Measurements from ENCODE around the gene AQP3. TPM values are rescaled to one million over a fixed set of nuclear protein-coding genes. Genes with fewer than 3 reads are reported as not detected.
"Not testable (repeated sequence)": the region's sequence is repeated elsewhere in the genome, so short reads cannot be mapped to it uniquely, and the experiment has no call there.

Gene AQP3
- total and polyA plus RNA-seq, 2 experiments from 2014 or later: 0.29 TPM; not detected in 1

DNA sequence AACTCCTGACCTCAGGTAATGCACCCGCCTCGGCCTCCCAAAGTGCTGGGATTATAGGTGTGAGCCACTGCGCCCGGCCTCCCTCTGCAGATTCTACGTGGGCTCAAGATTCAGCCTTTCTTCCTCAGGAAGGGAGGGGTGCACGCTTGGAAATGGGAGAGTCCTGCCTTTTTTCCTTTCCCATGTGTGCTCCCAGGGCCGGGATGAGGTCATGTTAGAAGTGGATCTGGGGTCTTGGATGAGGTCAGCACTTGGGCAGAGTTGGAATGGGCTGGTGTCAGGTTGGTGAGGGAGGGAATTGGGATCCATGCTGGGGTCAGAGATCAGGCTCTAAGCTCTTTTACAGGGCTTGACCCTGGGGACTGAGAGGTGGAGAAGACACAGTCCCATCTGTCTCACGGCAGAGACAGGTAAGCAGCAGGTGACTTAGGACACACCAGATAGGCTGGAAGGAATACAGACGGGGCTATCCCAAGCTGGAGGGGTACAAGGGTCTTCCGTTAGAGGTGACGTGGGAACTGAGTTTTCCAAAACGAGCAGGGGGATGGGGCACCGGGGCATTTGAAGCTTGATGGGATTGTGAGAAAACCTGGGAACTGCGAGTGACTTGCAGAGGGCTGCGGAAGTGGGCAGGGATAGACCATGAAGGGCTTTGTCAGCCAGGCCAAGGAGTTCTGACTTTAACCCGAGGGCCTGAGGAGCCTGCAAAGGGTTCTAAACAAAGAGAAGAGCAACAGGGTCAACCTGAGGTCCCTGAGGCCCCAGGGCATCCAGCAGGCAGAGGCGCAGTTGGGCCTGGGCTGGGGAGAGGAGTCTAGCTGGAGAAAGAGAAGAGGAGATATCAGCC, 43.2 kb downstream of the AQP3 start:
- in situ Hi-C loops (cut with MboI): no loop called here

DNA sequence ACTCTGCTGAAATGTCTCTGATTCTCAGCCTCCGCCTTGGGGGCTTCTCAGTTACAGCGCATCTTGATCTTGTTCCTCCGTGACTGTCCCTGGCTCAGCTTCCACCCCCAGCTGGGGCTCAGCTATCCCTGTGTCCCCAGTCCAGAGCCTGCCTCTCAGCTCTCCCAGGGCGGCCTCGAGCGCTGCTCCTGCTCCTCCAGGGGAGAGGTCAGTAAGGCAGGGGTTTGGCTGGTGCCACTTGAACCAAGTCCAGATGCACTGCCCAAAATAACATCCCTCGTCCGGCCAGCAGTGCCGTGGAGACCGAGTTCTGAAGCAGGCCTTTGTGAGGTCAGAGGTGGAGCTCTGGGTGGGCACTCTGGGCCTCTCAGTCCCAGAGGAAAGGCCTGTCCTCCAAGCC, 45.0 kb downstream of the AQP3 start, which contains the start of gene AQP7:
Gene AQP7, minus strand, starts transcription at position 198 of the 400 bp plus-strand sequence. CDS start 1,306 bp downstream, outside the sequence.
- DNase-seq; H2AFZ ChIP-seq; H3K27me3 ChIP-seq (replicated peaks; ENCODE audit: insufficient read depth); H3F3A ChIP-seq (ENCODE audit: insufficient read depth); in situ Hi-C loops (cut with MboI); H3K9ac ChIP-seq; H3K9me2 ChIP-seq (ENCODE audit: insufficient read depth); H3K4me1 ChIP-seq (ENCODE audit: insufficient read depth); H3K9me3 ChIP-seq (ENCODE audit: low read depth); H3K79me2 ChIP-seq (ENCODE audit: insufficient read depth); H4K20me1 ChIP-seq (ENCODE audit: insufficient read depth); H3K4me2 ChIP-seq (ENCODE audit: unreplicated experiment); H3K4me3 ChIP-seq; H3K27ac ChIP-seq; H3K36me3 ChIP-seq (ENCODE audit: low read depth): not testable (repeated sequence)
- 43 to 52% methylated on average over 9 to 10 of the region's 10 CpGs for WGBS, 2 experiments (ENCODE audit: low coverage in 1 of 2, low lambda C conversion rate in 2 of 2, missing lambda C conversion rate in 2 of 2)

More for the DNA sequence above, 43.2 kb downstream of the AQP3 start:
- H3F3A ChIP-seq (ENCODE audit: insufficient read depth): no peaks in the 10 kb centered on the region
- no peak overlapping the region for H3K4me3 ChIP-seq
- 68 to 74% methylated on average over 17 of the region's 17 CpGs for WGBS, 2 experiments (ENCODE audit: low coverage in 1 of 2, low lambda C conversion rate in 2 of 2, missing lambda C conversion rate in 2 of 2)
- no peak overlapping the region for H3K4me2 ChIP-seq (ENCODE audit: unreplicated experiment)
- H2AFZ ChIP-seq: no peak overlapping the region
- no peaks in the 10 kb centered on the region for H3K36me3 ChIP-seq (ENCODE audit: low read depth)
- H3K9me3 ChIP-seq (ENCODE audit: low read depth): no peaks in the 10 kb centered on the region
- H3K9ac ChIP-seq: no peak overlapping the region
- H3K4me1 ChIP-seq (ENCODE audit: insufficient read depth): no peaks in the 10 kb centered on the region
- no peaks in the 10 kb centered on the region for H3K79me2 ChIP-seq (ENCODE audit: insufficient read depth)
- no peaks in the 10 kb centered on the region for H3K27me3 ChIP-seq (replicated peaks; ENCODE audit: insufficient read depth)
- no peaks in the 10 kb centered on the region for H3K9me2 ChIP-seq (ENCODE audit: insufficient read depth)
- H4K20me1 ChIP-seq (ENCODE audit: insufficient read depth): no peaks in the 10 kb centered on the region
- DNase-seq: no peak
- H3K27ac ChIP-seq: no peak overlapping the region
- no peak for TF ChIP-seq EZH2 (IDR thresholded peaks at IDR 0.05; ENCODE audit: insufficient read depth, poor library complexity, severe bottlenecking)
- TF ChIP-seq EZH2phosphoT487 (IDR thresholded peaks at IDR 0.05; ENCODE audit: insufficient read depth, low read depth): no peak

DNA sequence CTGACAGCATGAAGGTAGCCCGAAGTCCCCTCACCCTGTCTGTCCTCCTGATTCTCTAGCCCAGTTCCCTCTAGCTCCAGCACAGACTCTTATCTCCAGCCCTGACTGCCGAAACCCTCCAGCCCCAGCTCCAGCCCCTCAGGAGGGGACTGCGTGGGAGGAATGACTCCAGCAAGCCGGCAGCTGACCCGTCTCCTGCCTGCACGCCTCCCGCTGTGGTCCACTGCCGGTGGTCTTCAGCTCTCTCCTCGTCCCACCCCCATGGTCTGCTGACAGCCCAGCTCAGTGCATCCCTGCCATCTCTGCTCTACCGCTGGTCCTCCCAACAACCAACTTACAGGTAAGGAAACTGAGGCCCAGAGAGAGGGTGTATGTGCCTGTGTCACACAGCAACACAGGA, 45.6 kb downstream of the AQP3 start:
- H3K36me3 ChIP-seq (ENCODE audit: low read depth); H3F3A ChIP-seq (ENCODE audit: insufficient read depth); H3K4me2 ChIP-seq (ENCODE audit: unreplicated experiment); H3K4me1 ChIP-seq (ENCODE audit: insufficient read depth); H3K79me2 ChIP-seq (ENCODE audit: insufficient read depth); H2AFZ ChIP-seq; H4K20me1 ChIP-seq (ENCODE audit: insufficient read depth); H3K9me3 ChIP-seq (ENCODE audit: low read depth); H3K27me3 ChIP-seq (replicated peaks; ENCODE audit: insufficient read depth); H3K9me2 ChIP-seq (ENCODE audit: insufficient read depth); DNase-seq; H3K4me3 ChIP-seq; in situ Hi-C loops (cut with MboI); H3K27ac ChIP-seq; H3K9ac ChIP-seq: not testable (repeated sequence)
- 58 to 60% methylated on average over 10 of the region's 10 CpGs for WGBS, 2 experiments (ENCODE audit: low coverage in 1 of 2, low lambda C conversion rate in 2 of 2, missing lambda C conversion rate in 2 of 2)

DNA sequence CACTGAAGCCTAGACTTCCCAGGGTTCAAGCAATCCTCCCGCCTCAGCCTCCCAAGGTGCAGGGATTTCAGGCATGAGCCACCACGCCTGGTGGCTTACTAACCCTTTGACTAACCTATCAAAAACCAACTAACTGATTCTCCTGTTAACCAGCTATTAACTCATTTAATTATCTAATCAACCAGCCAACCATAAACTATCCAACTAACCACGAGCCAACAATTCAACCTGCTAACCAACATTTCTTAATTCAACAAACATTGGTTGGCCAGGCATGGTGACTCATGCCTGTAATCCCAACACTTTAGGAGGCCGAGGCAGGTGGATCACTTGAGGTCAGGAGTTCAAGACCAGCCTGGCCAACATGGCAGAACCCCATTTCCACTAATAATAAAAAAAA, 48.3 kb downstream of the AQP3 start:
- H3K36me3 ChIP-seq (ENCODE audit: low read depth); H2AFZ ChIP-seq; H3K27me3 ChIP-seq (replicated peaks; ENCODE audit: insufficient read depth); H3K4me1 ChIP-seq (ENCODE audit: insufficient read depth); H3K4me3 ChIP-seq; H4K20me1 ChIP-seq (ENCODE audit: insufficient read depth); H3K4me2 ChIP-seq (ENCODE audit: unreplicated experiment); H3K9ac ChIP-seq; H3F3A ChIP-seq (ENCODE audit: insufficient read depth); H3K9me2 ChIP-seq (ENCODE audit: insufficient read depth); H3K27ac ChIP-seq; in situ Hi-C loops (cut with MboI); H3K9me3 ChIP-seq (ENCODE audit: low read depth); DNase-seq; H3K79me2 ChIP-seq (ENCODE audit: insufficient read depth): not testable (repeated sequence)
- 66 to 83% methylated on average over 4 of the region's 4 CpGs for WGBS, 2 experiments (ENCODE audit: low coverage in 1 of 2, low lambda C conversion rate in 2 of 2, missing lambda C conversion rate in 2 of 2)

DNA sequence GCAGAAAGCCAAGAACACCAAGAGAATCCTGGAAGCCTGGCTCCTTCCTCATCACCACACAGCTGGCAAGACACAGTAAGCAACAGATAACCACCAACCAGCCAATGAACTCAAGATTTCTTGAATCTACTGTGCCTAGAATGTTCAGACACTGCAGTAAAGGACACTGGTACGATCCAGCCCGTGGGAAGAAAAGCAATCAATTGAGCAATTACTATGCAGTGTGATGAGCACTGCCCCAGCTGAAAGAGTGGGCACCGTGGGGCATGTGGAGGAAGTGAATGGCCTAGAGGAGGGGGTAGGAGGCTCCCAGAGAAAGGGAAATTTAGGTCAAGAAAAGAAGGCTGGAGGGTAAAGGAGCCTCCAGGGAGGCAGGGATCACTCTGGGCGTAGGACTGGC, 49.6 kb downstream of the AQP3 start:
- WGBS, 2 experiments (ENCODE audit: low coverage in 1 of 2, low lambda C conversion rate in 2 of 2, missing lambda C conversion rate in 2 of 2): 35 to 41% methylated on average over 3 of the region's 4 CpGs
- in situ Hi-C loops (cut with MboI): not testable (repeated sequence)

DNA sequence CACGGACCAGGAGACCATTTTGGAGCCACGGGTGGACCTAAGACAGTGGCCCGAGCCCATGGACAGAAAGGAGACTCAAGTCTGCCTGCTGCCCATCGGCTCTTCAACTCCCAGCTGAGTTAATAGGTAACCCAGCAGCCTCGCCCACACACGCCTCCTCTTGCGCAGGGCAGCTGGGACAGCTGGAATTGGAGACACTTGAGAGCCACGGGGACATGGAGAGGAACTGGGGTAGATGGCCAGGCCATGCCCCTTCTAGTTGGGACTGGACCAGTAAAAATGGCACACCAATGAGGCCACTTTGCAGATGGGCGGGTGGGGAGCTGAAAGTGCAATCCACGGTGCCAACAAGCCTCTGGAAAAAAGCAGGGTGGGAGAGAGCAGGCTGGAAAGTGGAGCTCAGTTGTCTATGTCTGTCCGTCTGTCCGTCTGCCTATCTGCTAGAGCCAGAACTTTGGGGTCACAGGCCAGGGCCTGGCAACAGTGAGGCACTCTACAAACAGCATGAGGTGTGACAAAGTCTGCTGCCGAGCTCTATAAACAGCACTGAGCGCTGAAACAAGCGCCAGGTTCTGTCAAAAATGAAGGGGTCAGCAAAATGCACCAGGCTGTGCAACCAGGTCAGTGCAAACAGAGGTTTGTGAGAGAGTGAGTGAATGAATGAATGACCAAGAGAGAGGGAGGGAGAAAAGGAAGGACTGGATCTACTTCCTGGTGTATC, 52.1 kb downstream of the AQP3 start:
- peaks cover 12% of the 10 kb centered on the region for H3K4me1 ChIP-seq (ENCODE audit: insufficient read depth)
- H3K9me3 ChIP-seq (ENCODE audit: low read depth); H3K27me3 ChIP-seq (replicated peaks; ENCODE audit: insufficient read depth); H3K4me2 ChIP-seq (ENCODE audit: unreplicated experiment); H3K36me3 ChIP-seq (ENCODE audit: low read depth); H3F3A ChIP-seq (ENCODE audit: insufficient read depth); H3K9me2 ChIP-seq (ENCODE audit: insufficient read depth); in situ Hi-C loops (cut with MboI); H3K9ac ChIP-seq; H3K4me3 ChIP-seq; H2AFZ ChIP-seq; H3K79me2 ChIP-seq (ENCODE audit: insufficient read depth); H4K20me1 ChIP-seq (ENCODE audit: insufficient read depth); DNase-seq; H3K27ac ChIP-seq: not testable (repeated sequence)
- WGBS, 2 experiments (ENCODE audit: low coverage in 1 of 2, low lambda C conversion rate in 2 of 2, missing lambda C conversion rate in 2 of 2): 80 to 84% methylated on average over 15 of the region's 15 CpGs

More for the DNA sequence above, 49.6 kb downstream of the AQP3 start:
- H3K9me3 ChIP-seq (ENCODE audit: low read depth); H3K27me3 ChIP-seq (replicated peaks; ENCODE audit: insufficient read depth); H3K4me3 ChIP-seq; H4K20me1 ChIP-seq (ENCODE audit: insufficient read depth); H3K4me2 ChIP-seq (ENCODE audit: unreplicated experiment); H3K4me1 ChIP-seq (ENCODE audit: insufficient read depth); H3K36me3 ChIP-seq (ENCODE audit: low read depth); H3F3A ChIP-seq (ENCODE audit: insufficient read depth); DNase-seq; H3K9ac ChIP-seq; H2AFZ ChIP-seq; H3K9me2 ChIP-seq (ENCODE audit: insufficient read depth); H3K27ac ChIP-seq; H3K79me2 ChIP-seq (ENCODE audit: insufficient read depth): not testable (repeated sequence)

DNA sequence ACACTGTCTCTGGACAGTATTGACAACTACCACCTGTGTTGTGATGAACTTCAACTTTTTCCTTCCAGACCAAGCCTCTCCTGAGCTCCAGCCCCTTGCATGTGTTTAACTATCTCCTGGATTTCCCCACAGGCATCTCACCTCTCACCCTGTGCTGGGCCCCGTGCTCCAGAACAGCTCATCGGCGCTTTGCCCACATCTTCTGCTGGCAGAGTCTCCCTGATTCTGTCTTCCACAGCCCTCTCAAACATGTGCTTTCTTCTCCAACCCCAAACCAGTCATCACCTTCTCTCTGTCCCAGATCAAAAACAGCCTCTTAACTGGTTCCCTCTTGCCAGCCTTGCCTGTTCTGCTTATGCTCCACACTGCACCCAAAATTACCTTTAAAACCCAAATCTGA, 53.4 kb downstream of the AQP3 start:
- in situ Hi-C loops (cut with MboI); H3K4me2 ChIP-seq (ENCODE audit: unreplicated experiment); H3K4me3 ChIP-seq; H3K36me3 ChIP-seq (ENCODE audit: low read depth); H3K27me3 ChIP-seq (replicated peaks; ENCODE audit: insufficient read depth); H3K9me2 ChIP-seq (ENCODE audit: insufficient read depth); H2AFZ ChIP-seq; H4K20me1 ChIP-seq (ENCODE audit: insufficient read depth); H3K79me2 ChIP-seq (ENCODE audit: insufficient read depth); H3K27ac ChIP-seq; H3F3A ChIP-seq (ENCODE audit: insufficient read depth); H3K9me3 ChIP-seq (ENCODE audit: low read depth); H3K9ac ChIP-seq: not testable (repeated sequence)
- DNase-seq: peak; percentile 15
- H3K4me1 ChIP-seq (ENCODE audit: insufficient read depth): peaks cover 12% of the 10 kb centered on the region
- 31 to 37% methylated on average over 3 of the region's 3 CpGs for WGBS, 2 experiments (ENCODE audit: low coverage in 1 of 2, low lambda C conversion rate in 2 of 2, missing lambda C conversion rate in 2 of 2)

All from GM23248 (cell line).